HG03280 (cell line): ENCODE data around the gene TMCO4.

Experiments
- ATAC-seq: cut with Tn5 transposase; IDR thresholded peaks from one replicate; pipeline ENCODE4 v1.9.1; 2021; ENCODE audit warnings: mild to moderate bottlenecking, moderate library complexity; ENCODE audit not compliant: unreplicated experiment

TMCO4 gene

GRCh38 chr1:19776933-19777332 is 22.8 kb downstream of the TMCO4 start:
- ATAC-seq, result no peak

- ATAC-seq, result no peak
Measured at GRCh38 chr1:19776287-19776686, 23.4 kb downstream of the TMCO4 start.

DNA sequence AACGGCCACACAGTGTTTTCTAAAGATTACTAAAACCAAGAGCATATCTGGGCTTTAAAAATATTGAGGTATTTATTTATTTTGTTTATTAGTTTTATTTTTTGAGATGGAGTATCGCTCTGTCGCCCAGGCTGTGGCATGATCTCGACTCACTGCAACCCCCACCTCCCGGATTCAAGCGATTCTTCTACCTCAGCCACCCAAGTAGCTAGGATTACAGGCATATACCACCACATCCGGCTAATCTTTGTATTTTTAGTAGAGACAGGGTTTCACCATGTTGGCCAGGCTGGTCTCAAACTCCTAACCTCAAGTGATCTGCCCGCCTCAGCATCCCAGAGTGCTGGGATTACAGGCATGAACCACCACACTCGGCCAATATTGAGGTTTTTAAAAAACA is 23.9 kb downstream of the TMCO4 start:
- ATAC-seq, result no peak

- ATAC-seq, result no peak
Measured at GRCh38 chr1:19775317-19775716, 24.4 kb downstream of the TMCO4 start.

- no peak for ATAC-seq
Measured at GRCh38 chr1:19774180-19774785, 25.4 kb downstream of the TMCO4 start.

- ATAC-seq, result no peak
Measured at GRCh38 chr1:19773485-19773884, 26.2 kb downstream of the TMCO4 start.

DNA sequence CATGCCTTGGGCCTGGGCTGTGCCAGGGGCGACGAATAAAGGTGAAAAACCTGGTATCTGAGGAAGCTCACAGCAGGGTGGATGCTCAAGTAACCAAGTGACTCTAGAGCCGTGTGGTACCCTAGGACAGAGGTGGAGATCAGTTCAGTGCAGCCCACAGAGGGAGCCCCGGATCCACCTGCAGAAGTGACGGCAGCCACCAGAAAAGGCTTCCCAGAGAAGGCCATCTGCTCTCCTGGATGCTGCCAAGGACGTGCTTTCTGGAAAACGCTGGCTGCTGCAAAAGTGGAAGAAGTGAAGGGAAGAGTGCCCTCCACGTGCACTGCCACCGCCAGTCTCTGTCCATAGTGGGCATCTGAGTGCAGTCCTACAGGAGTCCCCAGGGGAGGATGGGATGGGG is 27.7 kb downstream of the TMCO4 start:
- no peak for ATAC-seq

GRCh38 chr1:19771350-19771749 is 28.4 kb downstream of the TMCO4 start:
- no peak for ATAC-seq

DNA sequence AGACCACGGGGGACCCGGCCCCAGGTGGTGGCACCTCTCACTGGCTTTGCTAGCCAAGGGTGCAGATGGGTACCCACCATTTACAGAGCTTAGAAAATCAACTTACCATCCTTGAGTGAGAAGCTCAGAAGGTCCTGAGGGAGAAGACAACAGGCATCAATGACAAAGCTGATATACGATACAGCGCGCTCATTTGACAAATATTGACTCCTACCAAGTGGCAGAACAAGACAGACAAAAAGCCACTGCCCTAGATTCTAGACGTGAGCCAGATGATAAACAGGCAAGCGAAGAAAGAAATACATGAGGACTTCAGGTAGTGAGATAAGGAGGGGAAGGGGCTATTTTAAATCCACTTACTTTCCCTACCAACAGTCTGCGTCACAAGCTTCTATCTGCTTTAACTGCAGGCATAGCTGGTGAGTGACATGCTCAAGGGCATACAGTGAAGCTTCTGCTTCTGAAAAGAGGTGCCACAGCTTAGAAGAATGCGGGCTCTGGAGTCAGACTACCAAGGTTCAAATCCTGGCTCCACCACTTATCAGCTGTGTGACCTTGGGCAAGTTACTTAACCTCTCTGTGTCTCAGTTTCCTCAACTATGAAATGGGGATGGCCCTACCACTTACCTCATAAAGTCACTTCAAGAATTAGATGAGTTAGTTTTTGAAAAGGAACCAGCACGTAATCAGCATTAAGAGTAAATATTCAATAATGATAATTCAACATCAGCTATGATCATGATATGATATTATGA is 29.1 kb downstream of the TMCO4 start:
- no peak for ATAC-seq

- ATAC-seq, result no peak
Measured at GRCh38 chr1:19769211-19769932, 30.3 kb downstream of the TMCO4 start.

DNA sequence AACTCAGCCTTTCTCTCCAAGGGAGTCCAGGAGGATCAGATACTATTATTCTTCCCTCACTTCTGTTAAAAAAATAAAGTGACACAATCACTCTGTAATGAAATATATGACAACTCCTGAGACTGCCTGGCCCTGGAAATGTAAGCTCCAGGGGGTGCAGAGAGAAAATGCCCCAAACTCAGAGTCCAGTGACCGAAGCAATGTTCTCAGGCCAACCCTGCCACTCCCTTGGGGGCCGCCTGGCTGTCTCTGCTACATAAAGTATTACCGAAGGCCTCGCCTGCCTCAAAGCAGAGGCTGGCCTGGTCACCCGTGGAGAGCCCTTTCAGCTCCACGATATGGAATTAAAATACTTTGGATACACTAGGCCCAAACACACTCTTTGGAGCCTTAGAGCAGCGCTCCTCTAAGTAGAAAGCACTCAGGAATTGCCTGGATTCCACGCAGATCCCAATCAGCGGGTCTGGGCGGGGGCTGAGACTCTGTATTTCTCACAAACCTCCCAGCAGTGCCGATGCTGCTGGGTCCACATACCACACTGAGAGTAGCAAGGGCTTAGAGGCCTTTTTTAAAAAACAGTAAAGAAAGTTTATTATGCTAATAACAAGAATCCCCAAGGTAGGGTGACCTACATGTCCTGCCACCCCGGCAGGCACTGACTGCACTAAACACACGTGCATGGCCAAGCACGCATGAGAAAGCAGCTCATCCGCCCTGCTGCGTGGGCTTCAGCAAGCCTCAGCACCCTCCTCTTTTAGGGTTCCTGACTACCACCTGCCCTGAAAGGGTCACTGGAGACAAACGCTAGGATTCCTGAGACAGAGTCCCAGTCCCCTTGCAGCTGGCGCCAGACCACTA is 31.1 kb downstream of the TMCO4 start:
- ATAC-seq, result no peak

GRCh38 chr1:19765623-19766022 is 34.1 kb downstream of the TMCO4 start:
- ATAC-seq, result no peak

DNA sequence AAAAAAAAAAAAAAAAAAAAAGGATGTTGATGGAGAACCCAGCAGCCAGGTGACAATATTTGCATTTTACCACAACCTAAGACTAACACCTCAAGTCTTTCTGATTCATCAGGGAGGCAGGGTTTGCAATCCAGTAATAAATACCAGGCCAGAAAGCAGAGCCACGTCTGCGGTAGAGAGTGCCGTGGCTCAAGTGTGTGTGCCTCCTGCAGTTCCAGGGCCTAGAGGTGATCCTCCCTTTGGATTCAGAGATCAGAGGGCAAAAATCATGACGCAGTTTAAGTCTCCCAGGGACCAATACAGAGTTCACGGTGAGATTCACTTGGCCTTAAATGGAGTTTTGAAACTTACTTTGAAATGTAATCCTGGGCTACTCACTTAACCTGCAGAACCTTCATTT is 34.9 kb downstream of the TMCO4 start:
- no peak for ATAC-seq

- ATAC-seq, result no peak
Measured at GRCh38 chr1:19762175-19762779, 37.4 kb downstream of the TMCO4 start.

DNA sequence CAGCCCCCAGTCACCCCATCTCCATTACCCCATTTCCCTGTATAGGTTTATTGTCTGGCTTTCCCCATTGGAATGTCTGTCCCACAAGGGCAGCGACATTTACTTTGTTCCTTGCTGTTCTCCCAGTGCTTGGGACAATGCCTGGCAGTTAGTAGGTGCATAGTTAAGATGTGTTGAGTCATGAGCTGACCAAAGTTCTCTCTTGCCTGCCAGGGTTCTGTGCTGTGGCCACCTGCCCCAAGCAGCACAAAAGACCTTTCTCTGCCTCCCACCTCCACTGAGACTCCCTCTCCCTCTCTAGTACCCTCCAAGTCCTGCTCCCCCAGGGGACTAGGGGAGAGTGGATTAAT is 40.0 kb downstream of the TMCO4 start:
- no peak for ATAC-seq

- ATAC-seq, result no peak
Measured at GRCh38 chr1:19758227-19758830, 41.4 kb downstream of the TMCO4 start.

GRCh38 chr1:19757641-19758040 is 42.1 kb downstream of the TMCO4 start:
- ATAC-seq, result no peak

GRCh38 chr1:19756480-19756879 is 43.2 kb downstream of the TMCO4 start:
- no peak for ATAC-seq

DNA sequence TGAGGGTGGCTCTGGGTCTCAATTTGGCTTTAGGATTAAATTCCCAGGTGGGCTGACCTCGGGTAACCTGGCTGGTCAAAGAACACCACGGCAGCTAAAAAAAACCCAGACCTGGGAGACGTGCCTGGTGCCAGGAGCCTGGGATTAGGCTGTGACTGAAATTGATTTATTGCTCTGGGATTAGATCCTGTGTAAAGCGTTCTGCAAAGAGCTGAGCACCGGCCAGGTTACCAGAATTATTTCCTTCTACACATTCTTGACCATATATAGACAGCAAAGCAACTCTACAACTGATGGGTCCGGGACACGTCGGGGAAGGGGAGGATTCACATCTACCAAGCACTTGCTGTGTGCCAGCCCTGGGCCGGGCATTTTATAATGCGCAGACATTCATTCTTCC is 45.2 kb downstream of the TMCO4 start:
- ATAC-seq, result no peak

- ATAC-seq, result no peak
Measured at GRCh38 chr1:19752083-19752696, 47.5 kb downstream of the TMCO4 start.
